Thoracic aorta endothelial cell (primary cell): Measurements from ENCODE around the gene ACTL7B. TPM values are rescaled to one million over a fixed set of nuclear protein-coding genes. Genes with fewer than 3 reads are reported as not detected.

Experiments used
- small RNA-seq: library from RNA; depleted of rRNA; stranded (forward); fragments of <200 nt; gene quantifications from one replicate; pipeline ENCODE3, GENCODE V24; 2012
- total RNA-seq: library from RNA; depleted of rRNA; stranded (reverse); fragments of >200 nt; gene quantifications from 2 replicates; pipeline ENCODE4 v1.2.3, GENCODE V29; 2012

Gene ACTL7B
- total RNA-seq: under 0.01 TPM in 1 of 2 replicates, not detected in the other

GRCh38 chr9:108855888-108856287 lies at the start of gene ACTL7B:
Gene ACTL7B, minus strand, starts transcription at chr9:108855986. Its CDS starts 56 bp downstream, at chr9:108855930.

GRCh38 chr9:108861997-108862396 lies 6.2 kb upstream of the ACTL7B start, which contains the start of gene ACTL7A:
Gene ACTL7A, plus strand, starts transcription at chr9:108862266. Its CDS starts 57 bp downstream, at chr9:108862323.

Small RNA genes lying within 50 kb of the gene (small RNA-seq; reads per million reads assigned to genes)
- gene AL359692.1: 1.7 reads per million, percentile 42 among the genes with 10 or more reads in this experiment

Other genes starting within 250 kb of the ACTL7B start
- gene ACTL7A, start 6.3 kb upstream of the ACTL7B start, total RNA-seq: not detected in 2 replicates
- gene ELP1, start 78.1 kb upstream of the ACTL7B start, total RNA-seq: 38.6 and 42.0 TPM in 2 replicates
- gene ABITRAM, start 78.4 kb upstream of the ACTL7B start, total RNA-seq: 10.4 and 13.5 TPM in 2 replicates
- 160 and 193 TPM in 2 replicates for gene CTNNAL1, start 157.5 kb upstream of the ACTL7B start, total RNA-seq